BJ (cell line): ENCODE data around the gene MCRS1. TPM values are rescaled to one million over a fixed set of nuclear protein-coding genes. Genes with fewer than 3 reads are reported as not detected.

ENCODE experiments used
- CTCF ChIA-PET: fragments of 350-600 bp; formaldehyde crosslinking; extraction: SDS; loops from one replicate; lab custom pipeline; 2021; ENCODE audit warnings: antibody characterized with exemption, inconsistent platforms; lab: Yijun Ruan, JAX
- POLR2A ChIA-PET: fragments of 300-600 bp; sonication (Branson Sonifier 250); formaldehyde crosslinking; extraction: SDS; loops from one replicate; lab custom pipeline; 2021; ENCODE audit warnings: antibody characterized with exemption; lab: Charles Lee
- DNase-seq: peaks from one replicate; pipeline ENCODE4 v3.0.0-alpha.2; 2011; ENCODE audit warnings: low read depth
- H3K27me3 ChIP-seq: 2 replicates; pipeline ENCODE4 v1.6.0; 2011; ENCODE audit warnings: low read length; ENCODE audit not compliant: control insufficient read depth, insufficient read depth
- H3K36me3 ChIP-seq: 2 replicates; pipeline ENCODE4 v1.5.1; 2011; ENCODE audit warnings: low read length; ENCODE audit not compliant: control insufficient read depth, insufficient read depth
- H3K4me3 ChIP-seq: 2 replicates; pipeline ENCODE4 v1.5.1; 2011; ENCODE audit warnings: low read depth, mild to moderate bottlenecking, control low read depth, low read length
- polyA plus RNA-seq: library from polyadenylated mRNA; depleted of rRNA; stranded (reverse); fragments of >200 nt; gene quantifications from 2 replicates; pipeline ENCODE4 v1.2.3, GENCODE V29; 2011
- TF ChIP-seq, protein P1 (sequence below): IDR thresholded peaks from 2 replicates; pipeline ENCODE4 v1.5.1; 2011; ENCODE audit warnings: low read depth, mild to moderate bottlenecking, control low read depth, inconsistent platforms, low read length, moderate library complexity; ENCODE audit not compliant: insufficient read depth

The MCRS1 gene
- polyA plus RNA-seq, 1 experiment = 96.0 TPM

DNA sequence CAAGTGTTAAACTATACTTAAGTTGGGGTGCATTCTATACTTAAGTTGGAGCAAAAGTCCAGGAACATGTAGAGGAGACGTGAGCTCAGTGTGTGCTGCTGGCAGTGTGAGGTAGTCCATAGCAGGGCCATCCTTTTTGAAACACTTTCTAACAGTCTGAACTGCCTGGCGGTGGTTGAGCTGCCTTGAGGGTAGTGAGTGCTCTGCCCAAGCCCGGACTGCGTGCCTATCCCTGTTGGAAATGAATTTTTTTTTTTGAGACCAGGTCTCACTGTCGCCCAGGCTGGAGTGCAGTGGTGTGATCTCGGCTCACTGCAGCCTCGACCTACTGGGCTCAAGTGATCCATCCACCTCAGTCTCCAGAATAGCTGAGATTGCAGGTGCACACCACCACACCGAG lies 15.0 kb downstream of the MCRS1 start:
- POLR2A ChIA-PET = no interaction called here
- DNase-seq = no peak
- CTCF ChIA-PET = interaction anchor here (0.6 to 5.0 kb wide), 8 partner anchors 9 to 221 kb away, joined by 3 to 18 read pairs (median 5); partner anchors contain the start of gene C1QL4
- H3K4me3 ChIP-seq = no peak overlapping the region
- peaks cover 25% of the 10 kb centered on the region for H3K27me3 ChIP-seq
- TF ChIP-seq, protein P1, sequence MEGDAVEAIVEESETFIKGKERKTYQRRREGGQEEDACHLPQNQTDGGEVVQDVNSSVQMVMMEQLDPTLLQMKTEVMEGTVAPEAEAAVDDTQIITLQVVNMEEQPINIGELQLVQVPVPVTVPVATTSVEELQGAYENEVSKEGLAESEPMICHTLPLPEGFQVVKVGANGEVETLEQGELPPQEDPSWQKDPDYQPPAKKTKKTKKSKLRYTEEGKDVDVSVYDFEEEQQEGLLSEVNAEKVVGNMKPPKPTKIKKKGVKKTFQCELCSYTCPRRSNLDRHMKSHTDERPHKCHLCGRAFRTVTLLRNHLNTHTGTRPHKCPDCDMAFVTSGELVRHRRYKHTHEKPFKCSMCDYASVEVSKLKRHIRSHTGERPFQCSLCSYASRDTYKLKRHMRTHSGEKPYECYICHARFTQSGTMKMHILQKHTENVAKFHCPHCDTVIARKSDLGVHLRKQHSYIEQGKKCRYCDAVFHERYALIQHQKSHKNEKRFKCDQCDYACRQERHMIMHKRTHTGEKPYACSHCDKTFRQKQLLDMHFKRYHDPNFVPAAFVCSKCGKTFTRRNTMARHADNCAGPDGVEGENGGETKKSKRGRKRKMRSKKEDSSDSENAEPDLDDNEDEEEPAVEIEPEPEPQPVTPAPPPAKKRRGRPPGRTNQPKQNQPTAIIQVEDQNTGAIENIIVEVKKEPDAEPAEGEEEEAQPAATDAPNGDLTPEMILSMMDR = no peak
- H3K36me3 ChIP-seq = peaks cover 9% of the 10 kb centered on the region

DNA sequence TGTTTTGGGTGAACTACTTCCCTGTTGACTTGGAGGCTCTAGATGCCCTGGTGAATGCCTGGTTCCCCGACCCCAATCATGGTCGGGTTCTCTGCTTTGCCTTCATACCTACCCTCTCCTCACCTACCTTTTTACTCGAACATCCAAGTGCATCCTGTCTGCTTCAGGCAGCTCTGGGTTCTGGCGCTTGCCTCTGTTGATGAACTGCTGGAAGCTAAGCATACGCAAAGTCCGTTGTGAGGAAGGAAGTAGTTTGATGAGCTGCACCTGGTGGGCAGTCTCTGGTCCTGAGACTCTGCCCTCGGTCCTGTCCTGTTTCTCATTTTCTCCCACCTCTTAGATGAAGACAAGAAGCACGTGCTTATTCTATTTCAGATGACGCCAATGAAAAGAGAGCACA lies 15.5 kb downstream of the MCRS1 start:
- CTCF ChIA-PET = interaction anchor here (0.6 to 5.0 kb wide), 4 partner anchors 28 to 216 kb away, joined by 3 to 18 read pairs (median 5); partner anchors contain the start of gene C1QL4
- TF ChIP-seq, protein P1 = no peak
- H3K36me3 ChIP-seq = peaks cover 9% of the 10 kb centered on the region
- H3K4me3 ChIP-seq = no peak overlapping the region
- peaks cover 29% of the 10 kb centered on the region for H3K27me3 ChIP-seq
- POLR2A ChIA-PET = no interaction called here
- no peak for DNase-seq

DNA sequence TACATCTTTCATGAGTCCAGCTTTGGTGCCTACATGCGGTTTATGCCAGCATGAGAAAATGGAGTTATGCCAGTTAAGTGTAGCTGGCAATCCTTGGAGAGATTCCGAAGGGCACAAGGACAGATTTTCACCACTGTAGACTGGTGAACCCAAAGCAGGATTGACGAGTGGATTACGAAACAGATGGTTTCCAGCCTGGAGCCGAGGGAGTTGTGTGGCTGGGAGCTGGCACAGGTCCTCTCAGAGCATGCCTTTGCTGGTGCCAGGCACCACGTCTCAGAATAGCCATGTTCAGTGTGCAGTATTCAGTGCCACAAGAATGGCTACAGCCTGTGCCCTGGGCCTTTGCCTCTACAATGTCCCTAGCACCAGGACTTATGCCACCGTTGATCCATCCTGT lies 15.9 kb downstream of the MCRS1 start:
- peaks cover 32% of the 10 kb centered on the region for H3K27me3 ChIP-seq
- H3K36me3 ChIP-seq = peaks cover 8% of the 10 kb centered on the region
- H3K4me3 ChIP-seq = no peak overlapping the region
- TF ChIP-seq, protein P1 = no peak
- no peak for DNase-seq
- ChIA-PET POLR2A (no interaction called here), CTCF (interaction anchor here (1.1 to 5.0 kb wide), 3 partner anchors 28 to 204 kb away, joined by 3 to 18 read pairs (median 7); no protein-coding TSS in a partner anchor)

DNA sequence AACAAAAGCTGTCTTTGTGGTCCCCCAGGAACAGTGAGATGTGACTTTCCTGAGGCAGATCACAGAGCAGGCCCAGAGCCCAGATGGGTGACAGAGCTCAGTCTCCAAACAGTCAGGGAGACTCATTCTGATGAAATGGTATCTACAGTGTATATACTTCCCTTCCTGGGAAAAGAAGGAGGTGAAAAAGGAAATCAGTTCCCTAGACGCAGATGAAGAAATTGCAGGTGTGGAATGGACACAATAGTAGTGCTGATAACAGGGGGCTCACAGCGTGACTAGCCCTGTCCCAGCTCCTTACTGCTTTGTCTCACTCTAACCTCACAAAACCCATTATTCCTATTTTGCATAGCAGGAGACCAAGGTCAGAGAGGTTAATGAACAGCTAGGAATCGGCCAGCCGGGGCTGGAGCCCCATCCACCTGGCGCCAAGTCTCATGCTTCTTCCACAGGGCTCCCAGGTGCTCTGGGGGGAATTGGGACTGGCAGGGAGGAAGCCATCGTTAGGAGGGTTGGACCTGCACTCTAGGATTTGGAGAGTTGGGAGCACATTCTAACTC lies 17.2 kb downstream of the MCRS1 start:
- POLR2A ChIA-PET = no interaction called here

More for the DNA sequence above, 17.2 kb downstream of the MCRS1 start:
- Histone ChIP-seq H3K36me3 (no peaks in the 10 kb centered on the region), H3K4me3 (no peak overlapping the region), H3K27me3 (peaks cover 36% of the 10 kb centered on the region)
- DNase-seq = no peak
- TF ChIP-seq, protein P1 = no peak
- CTCF ChIA-PET = interaction anchor here (1.6 to 5.0 kb wide), 3 partner anchors 193 to 219 kb away, joined by 4 to 18 read pairs (median 6); no protein-coding TSS in a partner anchor
